HEK293 (cell line): ENCODE results near the gene SGSM2.

Experiments used
- CTCF ChIA-PET: fragments of 350-600 bp; formaldehyde crosslinking; extraction: SDS; loops from one replicate; lab custom pipeline; 2021; ENCODE audit warnings: antibody characterized with exemption; lab: Yijun Ruan, JAX
- POLR2A ChIA-PET: fragments of 300-600 bp; formaldehyde crosslinking; extraction: SDS; loops from one replicate; lab custom pipeline; 2020; ENCODE audit warnings: antibody characterized with exemption, inconsistent platforms; lab: Yijun Ruan, JAX
- H3K27ac ChIP-seq: fragments of 200-500 bp; sonication (Bioruptor generic); 2 replicates; pipeline ENCODE4 v1.5.1; 2014; ENCODE audit warnings: low read depth, low read length, control low read depth, inconsistent platforms; ENCODE audit errors: extremely low read depth
- H3K36me3 ChIP-seq, 2 experiments: fragments of 200-500 bp in 1 of 2; sonication (Bioruptor generic) in 1 of 2; 1 replicate in 1 of 2; 2 replicates in 1 of 2; pipeline ENCODE4 v1.5.1; 2014 to 2017; ENCODE audit warnings: inconsistent platforms in 2 of 2, low read length in 2 of 2; ENCODE audit not compliant: control insufficient read depth in 2 of 2, insufficient read depth in 1 of 2
- H3K4me1 ChIP-seq: fragments of 200-500 bp; sonication (Bioruptor generic); 2 replicates; pipeline ENCODE4 v1.5.1; 2014; ENCODE audit warnings: mild to moderate bottlenecking, low read length, inconsistent platforms; ENCODE audit not compliant: control insufficient read depth, insufficient read depth
- H3K4me3 ChIP-seq: 2 replicates; pipeline ENCODE4 v1.5.1; 2011; ENCODE audit warnings: low read depth, mild to moderate bottlenecking, control low read depth, low read length, moderate library complexity
- H3K9me3 ChIP-seq: fragments of 200-500 bp; sonication (Bioruptor generic); 2 replicates; pipeline ENCODE4 v1.5.1; 2014; ENCODE audit warnings: low read depth, low read length, inconsistent platforms; ENCODE audit not compliant: control insufficient read depth, insufficient read depth
- KLF8 ChIP-seq: fragments of 450-650 bp; formaldehyde crosslinking; IDR thresholded peaks from 2 replicates; pipeline ENCODE4 v1.5.1; 2016; ENCODE audit warnings: missing biosample characterization, missing genetic modification characterization
- PRDM4 ChIP-seq: fragments of 450-650 bp; formaldehyde crosslinking; IDR thresholded peaks from 2 replicates; pipeline ENCODE4 v1.5.1; 2017; ENCODE audit warnings: missing biosample characterization, missing genetic modification characterization
- SP2 ChIP-seq: fragments of 450-650 bp; formaldehyde crosslinking; IDR thresholded peaks from 2 replicates; pipeline ENCODE4 v1.5.1; 2016; ENCODE audit warnings: missing biosample characterization, missing genetic modification characterization
- YY1 ChIP-seq: fragments of 450-650 bp; formaldehyde crosslinking; IDR thresholded peaks from 2 replicates; pipeline ENCODE4 v1.5.1; 2018; ENCODE audit warnings: missing biosample characterization, missing genetic modification characterization
- YY2 ChIP-seq: fragments of 450-650 bp; formaldehyde crosslinking; IDR thresholded peaks from 2 replicates; pipeline ENCODE4 v1.5.1; 2016; ENCODE audit warnings: missing biosample characterization, missing genetic modification characterization
- ZBTB17 ChIP-seq: fragments of 450-650 bp; formaldehyde crosslinking; IDR thresholded peaks from 2 replicates; pipeline ENCODE4 v1.5.1; 2016; ENCODE audit warnings: missing biosample characterization, missing genetic modification characterization
- ZFHX2 ChIP-seq: fragments of 450-650 bp; formaldehyde crosslinking; conservative IDR thresholded peaks from 2 replicates; pipeline ENCODE4 v1.5.1; 2016; ENCODE audit warnings: missing biosample characterization, missing genetic modification characterization
- ZNF280C ChIP-seq: fragments of 450-650 bp; formaldehyde crosslinking; IDR thresholded peaks from 2 replicates; pipeline ENCODE4 v1.5.1; 2016; ENCODE audit warnings: missing biosample characterization, missing genetic modification characterization
- ZNF335 ChIP-seq: fragments of 450-650 bp; formaldehyde crosslinking; conservative IDR thresholded peaks from 2 replicates; pipeline ENCODE4 v1.5.1; 2016; ENCODE audit warnings: missing biosample characterization, missing genetic modification characterization
- ZNF518A ChIP-seq: fragments of 450-650 bp; formaldehyde crosslinking; conservative IDR thresholded peaks from 2 replicates; pipeline ENCODE4 v1.5.1; 2016; ENCODE audit warnings: low read depth, missing biosample characterization, missing genetic modification characterization
- ZNF549 ChIP-seq: fragments of 450-650 bp; IDR thresholded peaks from 2 replicates; pipeline ENCODE4 v1.5.1; 2018; ENCODE audit warnings: missing biosample characterization, missing genetic modification characterization, mild to moderate bottlenecking, inconsistent platforms, moderate library complexity
- ZNF558 ChIP-seq: fragments of 450-650 bp; formaldehyde crosslinking; IDR thresholded peaks from 2 replicates; pipeline ENCODE4 v1.5.1; 2016; ENCODE audit warnings: missing biosample characterization, missing genetic modification characterization
- ZNF664 ChIP-seq: fragments of 450-650 bp; formaldehyde crosslinking; IDR thresholded peaks from 2 replicates; pipeline ENCODE4 v1.5.1; 2016; ENCODE audit warnings: missing biosample characterization, missing genetic modification characterization
- ZNF76 ChIP-seq: fragments of 450-650 bp; formaldehyde crosslinking; IDR thresholded peaks from 2 replicates; pipeline ENCODE4; 2016; ENCODE audit warnings: low read depth, missing biosample characterization, missing genetic modification characterization, borderline replicate concordance
- ZSCAN30 ChIP-seq: fragments of 450-650 bp; IDR thresholded peaks from 2 replicates; pipeline ENCODE4 v1.5.1; 2018; ENCODE audit warnings: missing biosample characterization, mild to moderate bottlenecking, missing genetic modification characterization, moderate library complexity

Gene SGSM2

GRCh38 chr17:2393954-2394749 lies 56.9 kb downstream of the SGSM2 start:
- no peaks in the 10 kb centered on the region; a peak in 1 of 3 replicates for H3K36me3 ChIP-seq
- ChIA-PET POLR2A (interaction anchor here (0.5 to 2.4 kb wide), 3 partner anchors 8 to 1496 kb away, joined by 5 to 20 read pairs (median 8); partner anchors contain the start of genes SGSM2 and TSR1), CTCF (interaction anchor here (0.7 to 4.6 kb wide), 2 partner anchors 12 to 149 kb away, joined by 3 to 48 read pairs; no protein-coding TSS in a partner anchor)
- H3K4me3 ChIP-seq: no peak overlapping the region; the same call in 1 of the 2 replicates
- TF ChIP-seq YY1 (tag by site-specific recombination): no peak
- TF ChIP-seq ZNF664: no peak
- peak; percentile 26 for TF ChIP-seq SP2
- TF ChIP-seq ZNF280C (tag by site-specific recombination): no peak
- no peak for TF ChIP-seq ZNF76 (tag by site-specific recombination)
- no peak for TF ChIP-seq ZNF518A (tag by site-specific recombination)
- TF ChIP-seq ZNF335 (tag by site-specific recombination): no peak
- no peak for TF ChIP-seq ZFHX2 (tag by site-specific recombination)
- TF ChIP-seq PRDM4 (tag by site-specific recombination): no peak
- no peak for TF ChIP-seq ZNF558 (tag by site-specific recombination)
- TF ChIP-seq ZSCAN30 (tag by site-specific recombination): no peak
- TF ChIP-seq ZBTB17 (tag by site-specific recombination): 0 out of 2 replicates have a peak, but pooled peaks have one; percentile 39
- peak; percentile 15; the same call in 1 of the 2 replicates for TF ChIP-seq KLF8 (tag by site-specific recombination)
- TF ChIP-seq, all 188 proteins: peak for 3
- Histone ChIP-seq H3K27ac (peak overlapping the region; percentile 97; the same call in 1 of the 2 replicates), H3K4me1 (peaks cover 43% of the 10 kb centered on the region), H3K9me3 (no peaks in the 10 kb centered on the region)

- Histone ChIP-seq H3K4me3 (no peak overlapping the region), H3K9me3 (no peaks in the 10 kb centered on the region), H3K36me3 (no peaks in the 10 kb centered on the region), H3K4me1 (peaks cover 45% of the 10 kb centered on the region), H3K27ac (no peak overlapping the region; the same call in 1 of the 2 replicates)
- TF ChIP-seq YY2 (tag by site-specific recombination) (no peak), ZNF549 (no peak)
- ChIA-PET CTCF (interaction anchor here (0.7 to 1.9 kb wide), 2 partner anchors 21 to 150 kb away, joined by 3 to 7 read pairs; no protein-coding TSS in a partner anchor), POLR2A (no interaction called here)
Measured at GRCh38 chr17:2394775-2395201, 57.5 kb downstream of the SGSM2 start.
